Measurements from ENCODE around the gene SORBS2.

- TF ChIP-seq, protein P1, sequence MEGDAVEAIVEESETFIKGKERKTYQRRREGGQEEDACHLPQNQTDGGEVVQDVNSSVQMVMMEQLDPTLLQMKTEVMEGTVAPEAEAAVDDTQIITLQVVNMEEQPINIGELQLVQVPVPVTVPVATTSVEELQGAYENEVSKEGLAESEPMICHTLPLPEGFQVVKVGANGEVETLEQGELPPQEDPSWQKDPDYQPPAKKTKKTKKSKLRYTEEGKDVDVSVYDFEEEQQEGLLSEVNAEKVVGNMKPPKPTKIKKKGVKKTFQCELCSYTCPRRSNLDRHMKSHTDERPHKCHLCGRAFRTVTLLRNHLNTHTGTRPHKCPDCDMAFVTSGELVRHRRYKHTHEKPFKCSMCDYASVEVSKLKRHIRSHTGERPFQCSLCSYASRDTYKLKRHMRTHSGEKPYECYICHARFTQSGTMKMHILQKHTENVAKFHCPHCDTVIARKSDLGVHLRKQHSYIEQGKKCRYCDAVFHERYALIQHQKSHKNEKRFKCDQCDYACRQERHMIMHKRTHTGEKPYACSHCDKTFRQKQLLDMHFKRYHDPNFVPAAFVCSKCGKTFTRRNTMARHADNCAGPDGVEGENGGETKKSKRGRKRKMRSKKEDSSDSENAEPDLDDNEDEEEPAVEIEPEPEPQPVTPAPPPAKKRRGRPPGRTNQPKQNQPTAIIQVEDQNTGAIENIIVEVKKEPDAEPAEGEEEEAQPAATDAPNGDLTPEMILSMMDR (IDR thresholded peaks at IDR 0.05), result no peak
- TF ChIP-seq POLR2A (IDR thresholded peaks at IDR 0.05), result no peak
Observed at GRCh38 chr4:185576314-185576961, 235.6 kb downstream of the SORBS2 start.

Data from uterus (tissue), 2 donors.